Renal pelvis (tissue), 3 donors: Measurements from ENCODE around the gene KRT16. TPM values are rescaled to one million over a fixed set of nuclear protein-coding genes. Genes with fewer than 3 reads are reported as not detected.

Experiments used
- polyA plus RNA-seq, 3 donors: library from polyadenylated mRNA; unstranded; fragments of 120-200 nt; gene quantifications; one replicate each; pipeline ENCODE4 v1.2.1, GENCODE V29; 2013; ENCODE audit not compliant: insufficient read length in 3 of 3

KRT16 gene
- polyA plus RNA-seq, 3 donors, result not detected

Other genes with a start within 250 kb of the KRT16 start
- not detected for gene KRT33B, start 243.0 kb downstream of the KRT16 start, polyA plus RNA-seq
- not detected for gene KRT34, start 230.5 kb downstream of the KRT16 start, polyA plus RNA-seq
- not detected for gene KRT31, start 215.2 kb downstream of the KRT16 start, polyA plus RNA-seq
- gene KRT37, start 188.2 kb downstream of the KRT16 start, polyA plus RNA-seq, result not detected
- not detected for gene KRT38, start 171.8 kb downstream of the KRT16 start, polyA plus RNA-seq
- gene KRT32, start 145.4 kb downstream of the KRT16 start, polyA plus RNA-seq, result not detected
- gene KRT35, start 131.6 kb downstream of the KRT16 start, polyA plus RNA-seq, result under 1 TPM in 1 of 3 donors, not detected in 2; 0.04 TPM
- gene KRT36, start 122.9 kb downstream of the KRT16 start, polyA plus RNA-seq, result not detected
- 1 to 10 TPM in 2 of 3 donors, under 1 TPM in 1; 0.47 to 2.8 (median 1.4) TPM for gene KRT13, start 107.2 kb downstream of the KRT16 start, polyA plus RNA-seq
- gene KRT15, start 93.9 kb downstream of the KRT16 start, polyA plus RNA-seq, result 1 to 10 TPM; 1.3 to 3.1 (median 2.9) TPM
- 100 to 1,000 TPM; 210 to 238 (median 223) TPM for gene KRT19, start 84.5 kb downstream of the KRT16 start, polyA plus RNA-seq
- not detected for gene KRT9, start 40.7 kb downstream of the KRT16 start, polyA plus RNA-seq
- under 1 TPM in 2 of 3 donors, not detected in 1; 0.31 to 0.36 TPM for gene KRT14, start 25.9 kb downstream of the KRT16 start, polyA plus RNA-seq
- gene KRT17, start 11.8 kb upstream of the KRT16 start, polyA plus RNA-seq, result 1 to 10 TPM; 1.6 to 4.8 (median 2.0) TPM
- gene EIF1, start 76.1 kb upstream of the KRT16 start, polyA plus RNA-seq, result 100 to 1,000 TPM; 651 to 702 (median 684) TPM
- gene GAST, start 99.6 kb upstream of the KRT16 start, polyA plus RNA-seq, result not detected
- gene HAP1, start 121.9 kb upstream of the KRT16 start, polyA plus RNA-seq, result 1 to 10 TPM; 1.2 to 1.5 (median 1.3) TPM
- 100 to 1,000 TPM; 218 to 260 (median 242) TPM for gene JUP, start 173.9 kb upstream of the KRT16 start, polyA plus RNA-seq
- gene P3H4, start 199.2 kb upstream of the KRT16 start, polyA plus RNA-seq, result 10 to 100 TPM; 43.4 to 48.8 (median 44.8) TPM
- gene FKBP10, start 200.2 kb upstream of the KRT16 start, polyA plus RNA-seq, result 100 to 1,000 TPM; 142 to 163 (median 160) TPM
- 100 to 1,000 TPM in 1 of 3 donors, 10 to 100 TPM in 2; 91.4 to 111 (median 91.7) TPM for gene NT5C3B, start 223.5 kb upstream of the KRT16 start, polyA plus RNA-seq
- gene KLHL10, start 225.1 kb upstream of the KRT16 start, polyA plus RNA-seq, result under 1 TPM; 0.24 to 0.27 (median 0.27) TPM